ENCODE results near the gene ENPP3. TPM values are rescaled to one million over a fixed set of nuclear protein-coding genes. Genes with fewer than 3 reads are reported as not detected.

The ENPP3 gene
- polyA plus RNA-seq, 1 donor from 2014 or later, result 0.50 TPM

DNA sequence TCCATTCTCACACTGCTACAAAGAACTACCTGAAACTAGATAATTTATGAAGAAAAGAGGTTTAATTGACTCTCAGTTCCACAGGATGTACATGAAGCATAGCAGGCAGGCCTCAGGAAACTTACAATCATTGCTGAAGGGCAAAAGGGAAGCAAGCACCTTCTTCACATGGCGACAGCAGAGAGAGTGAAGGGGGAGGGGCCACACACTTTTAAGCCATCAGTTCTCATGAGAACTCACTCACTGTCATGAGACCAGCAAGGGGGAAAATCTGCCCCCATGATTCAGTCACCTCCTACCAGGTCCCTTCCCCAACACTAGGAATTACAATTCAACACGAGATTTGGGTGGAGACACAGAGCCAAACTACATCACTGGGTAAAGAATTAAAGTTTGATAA is 158.3 kb downstream of the ENPP3 start:
- no peak overlapping the region for H3K4me2 ChIP-seq (ENCODE audit: low read length)

More for the DNA sequence above, 158.3 kb downstream of the ENPP3 start:
- no peak overlapping the region for H3K4me3 ChIP-seq (ENCODE audit: low read length)
- TF ChIP-seq, protein P1, sequence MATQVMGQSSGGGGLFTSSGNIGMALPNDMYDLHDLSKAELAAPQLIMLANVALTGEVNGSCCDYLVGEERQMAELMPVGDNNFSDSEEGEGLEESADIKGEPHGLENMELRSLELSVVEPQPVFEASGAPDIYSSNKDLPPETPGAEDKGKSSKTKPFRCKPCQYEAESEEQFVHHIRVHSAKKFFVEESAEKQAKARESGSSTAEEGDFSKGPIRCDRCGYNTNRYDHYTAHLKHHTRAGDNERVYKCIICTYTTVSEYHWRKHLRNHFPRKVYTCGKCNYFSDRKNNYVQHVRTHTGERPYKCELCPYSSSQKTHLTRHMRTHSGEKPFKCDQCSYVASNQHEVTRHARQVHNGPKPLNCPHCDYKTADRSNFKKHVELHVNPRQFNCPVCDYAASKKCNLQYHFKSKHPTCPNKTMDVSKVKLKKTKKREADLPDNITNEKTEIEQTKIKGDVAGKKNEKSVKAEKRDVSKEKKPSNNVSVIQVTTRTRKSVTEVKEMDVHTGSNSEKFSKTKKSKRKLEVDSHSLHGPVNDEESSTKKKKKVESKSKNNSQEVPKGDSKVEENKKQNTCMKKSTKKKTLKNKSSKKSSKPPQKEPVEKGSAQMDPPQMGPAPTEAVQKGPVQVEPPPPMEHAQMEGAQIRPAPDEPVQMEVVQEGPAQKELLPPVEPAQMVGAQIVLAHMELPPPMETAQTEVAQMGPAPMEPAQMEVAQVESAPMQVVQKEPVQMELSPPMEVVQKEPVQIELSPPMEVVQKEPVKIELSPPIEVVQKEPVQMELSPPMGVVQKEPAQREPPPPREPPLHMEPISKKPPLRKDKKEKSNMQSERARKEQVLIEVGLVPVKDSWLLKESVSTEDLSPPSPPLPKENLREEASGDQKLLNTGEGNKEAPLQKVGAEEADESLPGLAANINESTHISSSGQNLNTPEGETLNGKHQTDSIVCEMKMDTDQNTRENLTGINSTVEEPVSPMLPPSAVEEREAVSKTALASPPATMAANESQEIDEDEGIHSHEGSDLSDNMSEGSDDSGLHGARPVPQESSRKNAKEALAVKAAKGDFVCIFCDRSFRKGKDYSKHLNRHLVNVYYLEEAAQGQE (IDR thresholded peaks at IDR 0.05; ENCODE audit: borderline replicate concordance), result no peak
- no peak for TF ChIP-seq TAF1 (IDR thresholded peaks at IDR 0.05; ENCODE audit: low read depth)
- no peak for TF ChIP-seq RAD21 (conservative IDR thresholded peaks at IDR 0.05)
- no peak for TF ChIP-seq EP300 (conservative IDR thresholded peaks at IDR 0.05; ENCODE audit: poor library complexity, severe bottlenecking)
- no peak for TF ChIP-seq EZH2 (IDR thresholded peaks at IDR 0.05; ENCODE audit: borderline replicate concordance, insufficient read depth, low read length, poor library complexity, severe bottlenecking)
- TF ChIP-seq, protein P2, sequence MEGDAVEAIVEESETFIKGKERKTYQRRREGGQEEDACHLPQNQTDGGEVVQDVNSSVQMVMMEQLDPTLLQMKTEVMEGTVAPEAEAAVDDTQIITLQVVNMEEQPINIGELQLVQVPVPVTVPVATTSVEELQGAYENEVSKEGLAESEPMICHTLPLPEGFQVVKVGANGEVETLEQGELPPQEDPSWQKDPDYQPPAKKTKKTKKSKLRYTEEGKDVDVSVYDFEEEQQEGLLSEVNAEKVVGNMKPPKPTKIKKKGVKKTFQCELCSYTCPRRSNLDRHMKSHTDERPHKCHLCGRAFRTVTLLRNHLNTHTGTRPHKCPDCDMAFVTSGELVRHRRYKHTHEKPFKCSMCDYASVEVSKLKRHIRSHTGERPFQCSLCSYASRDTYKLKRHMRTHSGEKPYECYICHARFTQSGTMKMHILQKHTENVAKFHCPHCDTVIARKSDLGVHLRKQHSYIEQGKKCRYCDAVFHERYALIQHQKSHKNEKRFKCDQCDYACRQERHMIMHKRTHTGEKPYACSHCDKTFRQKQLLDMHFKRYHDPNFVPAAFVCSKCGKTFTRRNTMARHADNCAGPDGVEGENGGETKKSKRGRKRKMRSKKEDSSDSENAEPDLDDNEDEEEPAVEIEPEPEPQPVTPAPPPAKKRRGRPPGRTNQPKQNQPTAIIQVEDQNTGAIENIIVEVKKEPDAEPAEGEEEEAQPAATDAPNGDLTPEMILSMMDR (IDR thresholded peaks at IDR 0.05; ENCODE audit: poor library complexity, severe bottlenecking), result no peak
- TF ChIP-seq MXI1 (conservative IDR thresholded peaks at IDR 0.05; ENCODE audit: poor library complexity, severe bottlenecking), result no peak
- no peak for TF ChIP-seq SMC3 (conservative IDR thresholded peaks at IDR 0.05; ENCODE audit: poor library complexity)
- no peak for TF ChIP-seq POLR2AphosphoS5 (IDR thresholded peaks at IDR 0.05)
- H3K79me2 ChIP-seq (replicated peaks; ENCODE audit: insufficient read depth, low read length), result no peaks in the 10 kb centered on the region
- H3K27ac ChIP-seq (ENCODE audit: low read length), result no peak overlapping the region
- H3K9ac ChIP-seq (ENCODE audit: low read length), result no peak overlapping the region
- no peaks in the 10 kb centered on the region for H3K36me3 ChIP-seq (ENCODE audit: insufficient read depth, low read length)
- no peaks in the 10 kb centered on the region for H3F3A ChIP-seq (ENCODE audit: insufficient read depth, low read length, poor library complexity, severe bottlenecking)
- H3K27me3 ChIP-seq (ENCODE audit: insufficient read depth, low read depth, low read length), result no peaks in the 10 kb centered on the region
- no peaks in the 10 kb centered on the region for H3K9me3 ChIP-seq (ENCODE audit: low read length)
- no peaks in the 10 kb centered on the region for H3K9me2 ChIP-seq (ENCODE audit: insufficient read depth, low read length)
- H2AFZ ChIP-seq (ENCODE audit: low read depth, low read length), result no peak overlapping the region
- no peaks in the 10 kb centered on the region for H4K20me1 ChIP-seq (ENCODE audit: insufficient read depth)

Small RNA genes lying within 50 kb of the gene (small RNA-seq; reads per million reads assigned to genes)
- 0 reads per million in 3 experiments for gene MIR548H5
- gene RNU4-18P, result 0 to 0.41 (median 0.06) reads per million in 3 experiments

Other genes starting within 250 kb of the ENPP3 start
- not detected in 2 replicates for gene ARG1, start 64.1 kb upstream of the ENPP3 start, polyA plus RNA-seq
- 77.9 and 104 TPM in 2 replicates for gene MED23, start 9.1 kb upstream of the ENPP3 start, polyA plus RNA-seq
- not detected in 2 replicates for gene OR2A4, start 64.1 kb downstream of the ENPP3 start, polyA plus RNA-seq
- gene CTAGE9, start 73.7 kb downstream of the ENPP3 start, polyA plus RNA-seq, result not detected in 2 replicates
- gene ENPP1, start 170.7 kb downstream of the ENPP3 start, polyA plus RNA-seq, result 0.52 TPM in 1 of 2 replicates, not detected in the other